Panc1 (cell line): ENCODE measurements around the gene ZNF549.

Experiments
- CTCF ChIP-seq: fragments of 450-650 bp; IDR thresholded peaks from 2 replicates; pipeline ENCODE4 v1.5.1; 2017; ENCODE audit warnings: mild to moderate bottlenecking
- POLR2AphosphoS5 ChIP-seq: IDR thresholded peaks from 2 replicates; pipeline ENCODE4 v1.6.1; 2012; ENCODE audit warnings: mild to moderate bottlenecking, low read depth, low read length, moderate library complexity
- REST ChIP-seq, 2 experiments: IDR thresholded peaks; 2 replicates each; pipeline ENCODE4 v1.6.1; 2011 to 2012; ENCODE audit warnings: low read depth in 2 of 2, control low read depth in 1 of 2, low read length in 1 of 2, mild to moderate bottlenecking in 1 of 2, moderate library complexity in 1 of 2; ENCODE audit not compliant: insufficient read depth in 1 of 2

GRCh38 chr19:57606931-57607330, 79.8 kb downstream of the ZNF549 start:
- TF ChIP-seq CTCF = no peak
- no peak for TF ChIP-seq REST (IDR thresholded peaks at IDR 0.05; ENCODE audit: insufficient read depth in 1 of 2, low read depth in 2 of 2, low read length in 1 of 2)
- TF ChIP-seq POLR2AphosphoS5 = no peak
